Stimulated activated naive CD4-positive, alpha-beta T cell treated with Interleukin-2 at 50 U/mL for 16 hours (primary cell): ENCODE measurements around the gene RNASEL.
"Not testable (repeated sequence)": the region's sequence is repeated elsewhere in the genome, so short reads cannot be mapped to it uniquely, and the experiment has no call there.

Experiments
- DNase-seq: peaks from one replicate; lab custom pipeline; 2025; lab: John Stamatoyannopoulos, UW

Gene RNASEL, protein sequence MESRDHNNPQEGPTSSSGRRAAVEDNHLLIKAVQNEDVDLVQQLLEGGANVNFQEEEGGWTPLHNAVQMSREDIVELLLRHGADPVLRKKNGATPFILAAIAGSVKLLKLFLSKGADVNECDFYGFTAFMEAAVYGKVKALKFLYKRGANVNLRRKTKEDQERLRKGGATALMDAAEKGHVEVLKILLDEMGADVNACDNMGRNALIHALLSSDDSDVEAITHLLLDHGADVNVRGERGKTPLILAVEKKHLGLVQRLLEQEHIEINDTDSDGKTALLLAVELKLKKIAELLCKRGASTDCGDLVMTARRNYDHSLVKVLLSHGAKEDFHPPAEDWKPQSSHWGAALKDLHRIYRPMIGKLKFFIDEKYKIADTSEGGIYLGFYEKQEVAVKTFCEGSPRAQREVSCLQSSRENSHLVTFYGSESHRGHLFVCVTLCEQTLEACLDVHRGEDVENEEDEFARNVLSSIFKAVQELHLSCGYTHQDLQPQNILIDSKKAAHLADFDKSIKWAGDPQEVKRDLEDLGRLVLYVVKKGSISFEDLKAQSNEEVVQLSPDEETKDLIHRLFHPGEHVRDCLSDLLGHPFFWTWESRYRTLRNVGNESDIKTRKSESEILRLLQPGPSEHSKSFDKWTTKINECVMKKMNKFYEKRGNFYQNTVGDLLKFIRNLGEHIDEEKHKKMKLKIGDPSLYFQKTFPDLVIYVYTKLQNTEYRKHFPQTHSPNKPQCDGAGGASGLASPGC

DNA sequence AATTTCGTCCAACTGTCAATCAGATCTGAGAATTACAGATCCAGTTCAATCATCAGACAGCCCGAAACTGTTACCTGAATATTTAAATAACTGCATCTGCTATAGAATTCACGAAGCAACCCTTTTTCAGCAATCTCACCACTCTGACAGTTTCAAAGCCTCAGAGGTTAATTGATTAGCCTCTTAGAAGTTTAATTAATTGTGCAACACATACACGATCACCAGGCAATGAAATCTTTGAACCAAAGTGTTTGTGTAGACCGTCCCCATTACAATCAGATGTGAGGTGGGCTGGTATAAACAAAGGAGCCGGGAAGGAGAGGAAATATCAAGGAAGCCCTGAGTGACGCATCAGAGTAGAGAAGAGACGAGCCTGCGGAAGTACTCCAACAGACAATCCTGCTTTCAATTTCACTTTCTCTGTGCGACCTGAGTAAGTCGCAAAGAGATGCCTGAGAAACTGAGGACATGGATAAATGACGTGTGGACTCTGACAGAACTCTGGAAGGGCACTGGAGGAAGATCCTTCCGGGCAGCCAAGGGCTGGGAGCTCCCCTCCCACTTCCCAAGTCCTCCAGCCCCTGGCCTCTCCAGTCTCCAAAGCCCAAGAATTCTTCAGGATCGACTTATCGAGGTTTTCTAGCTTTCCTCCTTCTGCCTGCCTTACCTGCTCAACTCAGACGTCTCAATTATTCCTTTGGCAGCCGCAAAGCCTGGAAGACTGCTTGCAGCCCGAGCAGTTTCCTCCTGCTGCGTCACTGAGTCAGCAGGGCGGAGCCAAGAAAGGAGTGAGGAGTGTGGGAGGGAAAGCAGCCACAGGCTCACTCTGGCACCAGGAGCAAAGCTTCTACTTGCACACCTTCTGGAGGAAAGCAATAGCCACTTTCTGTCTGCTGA is at the start of gene RNASEL:
Gene RNASEL, minus strand, starts transcription at position 757 of the 897 bp plus-strand sequence. CDS start 2,450 bp downstream, outside the sequence.
- peak; percentile 49 for DNase-seq

DNA sequence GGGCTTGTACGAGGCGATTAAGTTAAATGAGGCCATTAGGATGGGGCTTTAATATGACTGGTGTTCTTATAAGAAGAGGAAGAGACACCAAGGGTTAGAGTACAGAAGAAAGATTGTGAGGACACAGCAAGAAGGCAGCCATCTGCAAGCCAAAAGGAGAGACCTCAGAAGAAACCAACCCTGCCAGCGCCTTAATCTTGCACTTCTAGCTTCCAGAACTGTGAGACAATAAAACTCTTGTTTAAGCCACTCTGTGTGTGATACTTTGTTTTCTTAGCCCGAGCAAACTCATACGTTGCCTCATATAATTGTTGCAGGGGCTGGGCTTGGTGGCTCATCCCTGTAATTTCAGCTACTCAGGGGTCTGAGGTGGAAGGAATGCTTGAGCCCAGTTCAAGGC is 48.7 kb upstream of the RNASEL start:
- no peak for DNase-seq

DNA sequence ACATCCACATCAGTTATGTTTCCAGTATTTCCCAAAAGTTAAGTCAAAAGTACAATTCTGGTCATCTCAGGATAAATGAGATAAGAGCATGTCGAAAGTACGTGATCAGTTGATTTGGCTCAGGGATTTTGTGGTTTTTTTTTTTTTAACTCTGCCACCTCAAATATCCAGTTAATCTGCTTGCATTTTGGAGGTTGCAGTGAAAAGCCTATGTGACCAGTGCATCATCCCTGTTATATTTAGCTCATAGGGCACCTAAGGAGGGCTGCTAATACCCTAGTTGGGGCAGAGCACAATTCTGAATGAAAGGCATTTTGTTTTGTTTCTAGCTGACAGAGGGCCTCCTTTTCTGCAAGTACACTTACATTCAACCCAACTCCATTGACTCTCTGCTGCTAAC is 46.8 kb upstream of the RNASEL start:
- no peak for DNase-seq

- no peak for DNase-seq
These were observed 45.4 kb upstream of the RNASEL start for GRCh38 chr1:182634306-182635072.

GRCh38 chr1:182633657-182634281 is 44.7 kb upstream of the RNASEL start:
- no peak for DNase-seq

GRCh38 chr1:182633031-182633430 is 44.0 kb upstream of the RNASEL start:
- DNase-seq, result no peak

DNA sequence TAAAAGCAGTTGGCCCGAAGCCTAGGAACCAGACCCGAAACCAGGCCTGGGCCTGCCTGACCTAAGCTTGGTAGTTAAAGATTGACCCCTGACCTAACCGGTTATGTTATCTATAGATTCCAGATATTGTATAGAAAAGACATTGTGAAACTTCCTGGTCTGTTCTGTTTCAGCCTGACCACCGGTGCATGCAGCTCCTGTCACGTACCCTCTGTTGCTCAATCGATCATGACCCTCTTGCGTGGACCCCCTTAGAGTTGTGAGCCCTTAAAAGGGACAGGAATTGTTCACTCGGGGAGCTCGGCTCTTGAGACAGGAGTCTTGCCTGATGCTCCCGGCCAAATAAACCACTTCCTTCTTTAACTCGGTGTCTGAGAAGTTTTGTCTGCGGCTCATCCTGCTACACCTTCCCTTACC is 43.4 kb upstream of the RNASEL start:
- not testable (repeated sequence) for DNase-seq

- DNase-seq, result no peak
These were observed 42.9 kb upstream of the RNASEL start for GRCh38 chr1:182631954-182632353.

GRCh38 chr1:182631053-182631677 is 42.1 kb upstream of the RNASEL start:
- no peak for DNase-seq

- DNase-seq, result no peak
These were observed 41.5 kb upstream of the RNASEL start for GRCh38 chr1:182630586-182630985.

DNA sequence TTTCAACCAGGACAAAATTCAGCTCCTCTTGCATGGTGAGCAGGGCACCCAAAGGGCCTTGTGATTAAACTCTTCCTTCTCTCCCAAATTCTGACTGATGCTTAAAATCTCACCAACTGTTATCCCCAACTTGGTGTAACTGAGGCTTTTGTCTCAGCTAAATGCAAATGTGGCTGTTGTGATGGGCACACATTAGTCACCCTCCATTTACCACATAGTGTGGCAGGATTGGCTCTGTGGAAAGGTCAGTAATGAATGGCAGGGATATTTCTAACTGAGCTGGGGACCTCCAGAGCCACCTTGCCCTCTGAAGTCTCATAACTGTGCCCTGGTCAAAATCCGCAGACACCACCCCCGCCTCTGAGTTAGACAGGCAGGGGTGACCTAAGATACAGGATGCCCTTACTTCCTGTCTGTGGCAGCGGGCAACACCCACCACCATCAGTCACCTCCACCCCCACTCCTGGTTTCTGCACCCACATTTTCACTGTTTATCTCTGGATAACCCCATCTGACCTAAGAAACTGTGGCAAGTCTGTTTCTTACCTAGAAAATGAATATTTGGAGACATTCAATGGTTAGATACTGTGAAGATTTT is 40.5 kb upstream of the RNASEL start:
- peak; percentile 75 for DNase-seq

- no peak for DNase-seq
These were observed 40.0 kb upstream of the RNASEL start for GRCh38 chr1:182629080-182629479.

DNA sequence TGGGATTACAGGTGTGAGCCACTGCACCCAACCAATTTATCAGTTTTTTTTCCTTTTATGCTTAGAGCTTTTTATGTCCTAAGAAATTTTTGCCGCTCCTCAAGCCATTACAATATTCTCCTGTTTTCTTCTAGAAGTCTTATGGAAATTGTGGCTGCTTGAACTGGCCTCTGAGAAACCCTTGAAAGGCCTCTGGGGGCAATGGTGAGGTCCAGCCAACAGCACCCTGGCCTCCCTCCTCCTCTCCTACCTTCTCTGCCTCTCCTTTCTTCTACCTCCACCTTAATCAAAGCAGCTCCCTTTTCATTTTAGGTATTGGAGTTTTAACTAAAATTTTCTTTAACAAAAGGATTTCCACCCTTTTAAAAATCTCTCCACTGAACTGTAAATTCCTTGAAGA is 39.6 kb upstream of the RNASEL start:
- DNase-seq, result no peak

GRCh38 chr1:182627622-182628021 is 38.6 kb upstream of the RNASEL start:
- DNase-seq, result no peak

DNA sequence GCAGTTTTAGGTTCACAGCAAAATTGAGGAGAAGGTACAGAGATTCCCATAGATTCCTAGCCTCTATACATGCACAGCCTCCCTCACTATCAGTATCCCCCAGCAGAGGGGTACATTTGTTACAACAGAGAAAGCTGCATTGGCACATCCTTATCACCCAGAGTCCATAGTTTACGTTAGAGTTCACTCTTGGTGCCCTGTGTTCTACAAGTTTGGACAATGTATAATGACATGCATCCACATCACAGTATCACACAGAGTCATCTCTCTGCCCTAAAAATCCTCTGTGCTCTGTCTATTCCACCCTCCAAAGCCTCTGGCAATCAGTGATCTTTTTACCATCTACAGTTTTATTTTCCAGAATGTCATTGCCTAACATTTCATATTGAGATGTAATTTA is 37.5 kb upstream of the RNASEL start:
- no peak for DNase-seq

DNA sequence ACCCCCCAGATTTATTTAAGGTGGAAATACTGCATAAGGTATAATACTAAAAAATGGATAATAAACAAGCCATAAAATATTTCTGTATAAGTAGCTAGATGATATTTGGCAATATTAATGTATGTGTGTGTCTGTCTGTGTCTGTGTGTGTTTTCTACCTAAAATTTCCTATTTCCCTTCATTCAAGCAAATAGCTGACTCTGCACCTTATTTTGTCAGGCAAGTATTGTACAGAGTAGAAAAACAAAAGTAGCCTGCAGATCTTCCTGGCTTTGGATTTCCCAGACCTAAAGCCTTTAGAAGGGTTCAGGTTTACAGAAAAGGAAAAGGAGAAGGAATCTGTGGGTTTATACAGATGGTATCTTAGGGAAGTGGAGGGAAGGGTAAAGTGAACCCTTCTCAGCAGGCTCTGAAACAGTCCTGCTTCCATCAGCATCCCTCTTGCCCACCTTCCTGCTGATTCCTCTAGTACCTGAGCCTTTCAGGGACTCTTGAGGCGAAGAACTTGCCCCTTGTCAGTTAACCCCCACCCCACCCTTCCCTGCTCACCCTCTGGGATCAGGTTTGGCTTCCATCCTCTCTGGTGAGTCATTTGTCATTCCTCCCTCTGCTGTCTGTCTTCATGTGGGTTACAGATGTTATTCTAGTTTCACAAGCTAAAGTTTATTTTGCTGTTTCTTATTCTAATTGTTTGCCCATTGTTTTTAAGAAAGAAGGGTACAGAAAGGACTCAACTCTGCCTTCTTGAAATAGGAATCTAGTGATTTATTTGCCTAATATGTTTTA is 36.9 kb upstream of the RNASEL start:
- no peak for DNase-seq

GRCh38 chr1:182625024-182625423 is 36.0 kb upstream of the RNASEL start:
- no peak for DNase-seq

GRCh38 chr1:182624577-182624976 is 35.5 kb upstream of the RNASEL start:
- no peak for DNase-seq

DNA sequence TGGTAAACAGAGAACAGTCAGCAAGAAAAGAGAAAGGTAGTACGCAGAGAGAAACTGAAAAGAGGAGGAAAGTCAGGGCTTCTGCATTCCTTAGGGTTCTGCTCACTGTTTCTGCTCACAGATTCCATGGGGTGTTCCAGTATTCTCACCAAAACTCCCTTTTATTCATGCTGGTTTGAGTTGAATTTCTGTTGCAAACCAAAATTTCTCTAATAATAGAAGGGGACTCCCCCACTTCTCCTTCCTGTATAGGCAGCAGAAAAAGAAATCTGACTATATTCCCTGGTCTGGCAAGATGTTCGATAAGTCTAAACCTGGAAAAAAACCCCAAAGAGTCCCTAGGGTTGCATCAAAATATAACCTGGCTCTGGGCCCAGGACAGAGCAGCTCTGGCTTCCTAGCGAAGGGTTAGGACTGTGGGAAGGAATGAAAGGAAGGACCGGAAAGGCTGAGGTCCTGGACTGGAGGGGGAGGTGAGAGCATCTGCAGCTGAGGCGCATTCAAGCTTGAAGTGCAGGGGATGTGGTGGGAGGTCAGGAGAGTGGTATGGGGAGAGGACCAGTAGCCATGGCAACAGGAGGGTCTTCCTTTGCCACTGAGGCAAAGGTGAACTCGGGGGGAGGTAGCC is 34.0 kb upstream of the RNASEL start:
- DNase-seq, result no peak
